GM19099 (cell line): ENCODE results near the gene KATNIP.

Source experiments
- POLR2A ChIP-seq: IDR thresholded peaks from 3 replicates; pipeline ENCODE4 v1.6.1; 2011; ENCODE audit warnings: low read depth; ENCODE audit not compliant: insufficient read length; ENCODE audit errors: extremely low read depth

Gene KATNIP

DNA sequence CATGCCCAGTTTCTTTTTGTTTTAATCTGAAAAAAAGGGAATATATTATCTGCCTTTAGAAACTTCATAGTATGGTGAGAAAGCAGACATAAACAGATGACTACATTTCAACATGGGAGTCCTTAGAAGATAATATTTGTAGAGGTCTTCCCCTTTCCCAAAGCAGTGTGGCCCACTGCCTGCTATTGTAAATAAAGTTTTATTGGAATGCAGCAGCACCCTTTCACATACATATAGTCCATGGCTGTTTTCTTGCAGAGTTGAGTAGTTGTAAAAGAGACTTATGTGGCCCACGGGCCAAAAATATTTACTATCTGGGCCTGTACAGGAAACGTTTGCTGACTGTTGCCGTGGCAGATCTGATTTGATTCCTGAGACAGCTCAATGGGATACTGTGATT lies 8.5 kb downstream of the KATNIP start:
- TF ChIP-seq POLR2A = no peak

- no peak for TF ChIP-seq POLR2A
Measured at GRCh38 chr16:27558932-27559331, 9.0 kb downstream of the KATNIP start.

DNA sequence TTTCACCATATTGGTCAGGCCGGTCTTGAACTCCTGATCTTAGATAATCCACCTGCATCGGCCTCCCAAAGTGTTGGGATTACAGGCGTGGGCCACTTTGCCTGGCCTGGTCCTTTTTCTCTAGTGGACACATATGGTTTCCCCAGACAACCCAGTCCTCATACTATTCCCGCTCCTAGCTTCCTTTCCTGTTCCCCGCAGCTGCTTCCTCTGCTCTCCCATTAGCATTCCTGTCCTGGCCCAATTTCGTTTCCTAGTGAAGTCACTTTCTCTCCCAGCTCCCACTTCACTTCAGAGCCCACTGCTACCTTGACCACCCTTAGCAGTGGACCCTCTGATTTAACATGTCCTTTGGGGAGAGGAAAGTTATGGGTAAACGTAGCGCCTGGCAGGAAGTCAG lies 11.3 kb downstream of the KATNIP start:
- TF ChIP-seq POLR2A = no peak

GRCh38 chr16:27564224-27564623 lies 14.3 kb downstream of the KATNIP start:
- no peak for TF ChIP-seq POLR2A

DNA sequence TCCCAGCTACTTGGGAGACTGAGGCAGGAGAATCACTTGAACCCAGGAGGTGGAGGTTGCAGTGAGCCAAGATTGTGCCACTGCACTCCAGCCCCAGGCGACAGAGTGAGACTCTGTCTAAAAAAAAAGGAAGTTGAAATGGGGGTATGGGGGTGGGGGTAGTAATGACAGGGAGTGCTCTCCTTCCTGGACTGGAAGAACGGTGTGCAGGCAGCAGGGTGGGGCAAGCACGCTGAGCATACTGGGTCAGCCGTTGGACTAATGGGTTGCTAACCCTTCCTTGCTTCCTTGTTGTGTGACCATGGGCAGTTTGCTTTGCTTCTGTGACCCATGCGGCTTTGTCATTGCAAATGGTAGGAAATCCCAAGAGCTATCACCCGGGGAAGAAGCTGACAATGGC lies 16.5 kb downstream of the KATNIP start:
- no peak for TF ChIP-seq POLR2A

DNA sequence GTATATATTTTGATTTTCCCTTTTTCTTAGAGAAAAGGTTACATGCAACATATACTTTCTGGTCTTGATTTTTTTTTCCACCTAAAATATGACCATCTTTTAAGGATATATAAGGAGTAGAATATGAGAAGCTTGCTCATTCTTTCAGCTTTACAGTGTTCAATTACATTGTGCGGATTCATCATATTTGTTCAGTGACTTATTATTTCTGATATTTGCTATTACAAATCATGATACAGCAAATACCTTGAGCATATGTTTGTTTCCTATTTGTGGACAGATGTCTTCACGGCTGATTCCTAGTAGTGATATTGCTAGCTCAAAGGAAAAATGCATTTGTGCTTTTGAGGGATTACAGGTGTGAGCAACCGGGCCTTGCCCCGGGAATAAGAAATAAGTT lies 18.1 kb downstream of the KATNIP start:
- no peak for TF ChIP-seq POLR2A

GRCh38 chr16:27571433-27572326 lies 21.7 kb downstream of the KATNIP start:
- no peak for TF ChIP-seq POLR2A

- TF ChIP-seq POLR2A = no peak
Measured at GRCh38 chr16:27572711-27573110, 22.8 kb downstream of the KATNIP start.

DNA sequence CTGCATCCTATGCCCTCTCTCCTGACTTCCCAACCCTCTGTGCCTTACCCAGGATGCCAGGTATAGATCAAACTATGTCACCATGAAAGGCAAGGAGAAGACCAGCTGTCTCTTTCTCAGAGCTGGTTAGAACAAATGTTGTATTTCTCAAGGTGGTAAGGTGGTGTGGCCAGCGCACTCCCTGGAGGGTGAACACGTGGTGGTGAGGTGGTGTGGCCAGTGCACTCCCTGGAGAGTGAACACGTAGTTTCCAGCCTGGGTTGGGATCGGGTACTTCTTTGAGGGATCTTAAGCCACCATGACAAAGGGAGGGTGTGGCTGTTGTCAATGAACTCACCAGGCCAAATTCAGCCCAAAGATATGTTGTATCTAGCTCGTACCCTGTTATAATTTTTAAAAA lies 26.8 kb downstream of the KATNIP start:
- no peak for TF ChIP-seq POLR2A

DNA sequence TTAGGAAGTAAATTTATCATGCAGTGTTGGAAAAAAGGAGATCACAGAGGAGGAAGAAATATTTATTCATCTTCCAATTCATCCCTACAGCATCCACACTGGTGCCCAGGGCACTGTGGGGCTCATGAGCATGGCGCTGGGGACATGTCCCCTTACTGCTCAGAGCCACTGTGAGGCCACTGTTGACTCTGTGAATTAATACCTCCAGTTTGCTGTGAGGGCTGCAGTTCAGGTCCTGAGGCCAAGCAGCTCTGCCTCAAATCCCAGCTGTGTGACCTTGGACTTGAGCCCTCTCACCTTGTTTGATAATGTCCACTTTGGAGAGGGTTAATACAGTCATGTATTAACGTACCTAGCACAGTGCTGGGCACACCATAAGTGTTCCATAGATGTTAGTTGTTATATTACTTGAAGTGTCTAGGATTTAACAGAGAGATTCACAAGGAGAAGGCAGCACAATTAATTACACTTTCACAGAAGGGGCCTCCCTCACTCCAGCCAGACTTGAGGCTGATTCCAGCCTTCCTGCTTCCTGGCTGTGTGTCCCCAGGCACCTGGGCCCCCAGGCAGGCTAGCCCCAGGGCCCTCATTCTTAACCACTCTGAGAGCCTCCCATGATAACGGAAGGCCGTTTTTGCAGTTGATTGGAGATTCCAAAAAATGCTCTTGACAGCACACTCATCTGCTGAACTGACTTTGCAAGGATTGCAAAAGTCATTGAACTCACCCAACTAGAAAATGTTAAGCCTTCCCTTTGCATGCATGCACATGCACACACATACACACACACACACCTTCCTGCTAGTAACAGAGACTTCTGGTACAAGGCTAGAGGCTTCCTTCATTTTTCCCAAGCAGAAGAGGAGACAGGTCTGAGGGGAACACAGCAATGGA lies 29.4 kb downstream of the KATNIP start:
- no peak for TF ChIP-seq POLR2A

- no peak for TF ChIP-seq POLR2A
Measured at GRCh38 chr16:27582883-27583282, 32.9 kb downstream of the KATNIP start.

DNA sequence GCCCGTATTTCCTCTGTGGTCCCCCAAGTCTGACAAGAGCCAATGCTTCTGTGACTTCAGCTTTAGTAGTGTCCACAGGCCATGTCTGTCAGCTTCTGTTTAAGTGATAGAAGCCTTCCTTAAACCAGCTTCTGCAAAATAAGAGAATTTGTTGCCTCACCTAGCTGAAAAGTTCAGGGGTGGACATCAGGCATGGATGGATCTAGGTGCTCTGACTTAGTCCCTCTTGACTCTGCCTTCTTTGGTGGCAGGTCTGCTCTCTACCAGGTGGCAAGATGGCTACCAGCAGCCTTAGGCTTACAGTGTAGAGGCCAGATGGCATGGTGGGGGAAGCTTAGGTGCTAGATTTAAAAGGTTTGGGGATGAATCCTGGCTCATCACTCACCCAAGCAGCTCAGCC lies 33.7 kb downstream of the KATNIP start:
- TF ChIP-seq POLR2A = no peak

DNA sequence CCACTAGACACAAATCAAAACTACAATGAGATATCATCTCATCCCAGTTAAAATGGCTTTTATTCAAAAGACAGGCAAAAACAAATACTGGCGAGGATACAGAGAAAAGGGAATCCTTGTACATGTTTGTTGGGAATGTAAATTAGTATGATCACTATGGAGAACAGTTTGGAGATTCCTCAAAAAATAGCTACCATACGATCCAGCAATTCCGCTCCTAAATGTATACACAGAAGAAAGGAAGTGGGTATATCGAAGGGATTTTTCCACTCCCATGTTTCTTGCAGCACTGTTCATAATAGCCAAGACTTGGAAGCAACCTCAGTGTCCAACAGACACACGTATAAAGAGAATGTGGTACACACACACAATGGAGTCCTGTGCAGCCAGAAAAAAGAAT lies 35.3 kb downstream of the KATNIP start:
- TF ChIP-seq POLR2A = no peak

DNA sequence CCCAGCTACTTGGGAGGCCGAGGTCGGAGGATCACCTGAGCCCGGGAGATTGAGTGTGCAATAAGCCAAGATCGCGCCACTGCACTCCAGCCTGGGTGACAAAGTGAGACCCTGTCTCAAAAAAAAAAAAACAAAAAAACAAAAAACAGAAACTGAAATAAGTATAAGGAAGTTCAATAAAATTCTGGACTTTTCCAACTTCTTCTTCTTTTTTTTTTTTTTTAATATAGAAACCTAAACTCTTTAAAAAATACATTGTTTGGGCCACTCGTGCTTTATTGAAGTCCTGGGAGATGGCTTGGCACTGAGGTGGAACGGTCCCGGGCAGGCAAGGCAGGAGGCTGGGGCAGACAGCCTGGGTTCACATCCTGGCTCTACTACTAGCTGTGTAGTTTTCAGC lies 36.8 kb downstream of the KATNIP start:
- TF ChIP-seq POLR2A = no peak

GRCh38 chr16:27588057-27588456 lies 38.1 kb downstream of the KATNIP start:
- TF ChIP-seq POLR2A = no peak

GRCh38 chr16:27591837-27592236 lies 41.9 kb downstream of the KATNIP start:
- TF ChIP-seq POLR2A = no peak
